Loucy (cell line): ENCODE measurements around the gene CSNK1G1.

Experiments
- H2AFZ ChIP-seq: fragments of 200-600 bp; sonication (generic); 2 replicates; pipeline ENCODE4 v1.6.0; 2016; ENCODE audit warnings: antibody characterized with exemption, mild to moderate bottlenecking, low read length, moderate library complexity
- H3F3A ChIP-seq: fragments of 200-600 bp; 2 replicates; pipeline ENCODE4 v1.6.0; 2016; ENCODE audit warnings: antibody characterized with exemption, low read depth, mild to moderate bottlenecking
- H3K27me3 ChIP-seq: fragments of 200-600 bp; sonication (generic); 2 replicates; pipeline ENCODE4 v1.6.1; 2014; ENCODE audit warnings: low read length, mild to moderate bottlenecking; ENCODE audit not compliant: insufficient read depth, poor library complexity, severe bottlenecking
- H3K36me3 ChIP-seq: fragments of 200-600 bp; sonication (generic); 2 replicates; pipeline ENCODE4 v1.6.1; 2016; ENCODE audit warnings: low read length; ENCODE audit not compliant: insufficient read depth
- H3K4me1 ChIP-seq: fragments of 200-600 bp; sonication (generic); 2 replicates; pipeline ENCODE4 v1.5.1; 2014; ENCODE audit warnings: low read length, mild to moderate bottlenecking; ENCODE audit not compliant: insufficient read depth, poor library complexity, severe bottlenecking
- H3K4me2 ChIP-seq: fragments of 200-600 bp; sonication (generic); 2 replicates; pipeline ENCODE4 v1.6.0; 2014; ENCODE audit warnings: antibody characterized with exemption, low read length, low read depth, mild to moderate bottlenecking; ENCODE audit not compliant: poor library complexity, severe bottlenecking
- H3K4me3 ChIP-seq: fragments of 200-600 bp; sonication (generic); 2 replicates; pipeline ENCODE4 v1.5.1; 2014; ENCODE audit warnings: low read length, mild to moderate bottlenecking, mixed read lengths; ENCODE audit not compliant: poor library complexity, severe bottlenecking
- H3K79me2 ChIP-seq: fragments of 200-600 bp; sonication (generic); 2 replicates; pipeline ENCODE4 v1.6.1; 2014; ENCODE audit warnings: low read length; ENCODE audit not compliant: insufficient read depth
- H3K9ac ChIP-seq: fragments of 200-600 bp; sonication (generic); 2 replicates; pipeline ENCODE4 v1.6.0; 2014; ENCODE audit warnings: mild to moderate bottlenecking, low read depth, low read length, moderate library complexity; ENCODE audit not compliant: poor library complexity, severe bottlenecking
- H3K9me2 ChIP-seq: fragments of 200-600 bp; sonication (generic); replicated peaks from 2 replicates; pipeline ENCODE4 v1.6.1; 2016; ENCODE audit warnings: low read depth, low read length, mixed read lengths
- H3K9me3 ChIP-seq: fragments of 200-600 bp; sonication (generic); 2 replicates; pipeline ENCODE4 v1.6.1; 2014; ENCODE audit warnings: mild to moderate bottlenecking, antibody characterized with exemption, low read length, low read depth; ENCODE audit not compliant: insufficient read depth
- H4K20me1 ChIP-seq: fragments of 200-600 bp; sonication (generic); 2 replicates; pipeline ENCODE4 v1.6.0; 2014; ENCODE audit warnings: antibody characterized with exemption, low read length, mild to moderate bottlenecking; ENCODE audit not compliant: insufficient read depth, poor library complexity, severe bottlenecking
- EZH2phosphoT487 ChIP-seq: fragments of 200-600 bp; IDR thresholded peaks from 2 replicates; pipeline ENCODE4 v1.6.1; 2018; ENCODE audit warnings: antibody characterized with exemption, mild to moderate bottlenecking, moderate library complexity, borderline replicate concordance
- TF ChIP-seq, protein P1 (sequence below): fragments of 200-600 bp; sonication (generic); conservative IDR thresholded peaks from 2 replicates; pipeline ENCODE4 v1.5.1; 2014; ENCODE audit warnings: mild to moderate bottlenecking, antibody characterized with exemption, low read length

The CSNK1G1 gene

DNA sequence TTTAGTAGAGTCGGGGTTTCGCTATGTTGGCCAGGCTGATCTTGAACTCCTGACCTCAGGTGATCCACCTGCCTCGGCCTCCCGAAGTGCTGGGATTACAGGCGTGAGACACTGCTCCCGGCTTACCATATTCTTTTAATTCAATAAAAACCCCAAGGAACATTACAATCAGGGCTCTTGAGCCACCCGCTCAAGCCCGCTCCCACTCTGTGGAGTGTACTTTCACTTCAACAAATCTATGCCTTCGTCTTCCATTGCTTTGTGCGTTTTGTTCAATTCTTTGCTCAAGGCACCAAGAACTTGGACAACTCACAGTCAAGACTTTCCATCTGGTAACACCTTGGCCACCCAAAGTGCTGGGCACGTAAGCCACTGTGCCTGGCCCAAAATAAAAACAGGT is 130.2 kb downstream of the CSNK1G1 start:
- Histone ChIP-seq H3K9me2 (no peaks in the 10 kb centered on the region), H3K9ac (no peak overlapping the region), H3K79me2 (peaks cover 68% of the 10 kb centered on the region; the same call in 1 of the 2 replicates), H3K4me1 (peaks cover 49% of the 10 kb centered on the region), H2AFZ (no peak overlapping the region), H3F3A (no peaks in the 10 kb centered on the region), H3K9me3 (no peaks in the 10 kb centered on the region), H3K4me3 (no peak overlapping the region), H3K36me3 (peaks cover 7% of the 10 kb centered on the region; the same call in 1 of the 2 replicates), H3K4me2 (no peak overlapping the region), H3K27me3 (no peaks in the 10 kb centered on the region), H4K20me1 (no peaks in the 10 kb centered on the region)
- TF ChIP-seq, protein P1, sequence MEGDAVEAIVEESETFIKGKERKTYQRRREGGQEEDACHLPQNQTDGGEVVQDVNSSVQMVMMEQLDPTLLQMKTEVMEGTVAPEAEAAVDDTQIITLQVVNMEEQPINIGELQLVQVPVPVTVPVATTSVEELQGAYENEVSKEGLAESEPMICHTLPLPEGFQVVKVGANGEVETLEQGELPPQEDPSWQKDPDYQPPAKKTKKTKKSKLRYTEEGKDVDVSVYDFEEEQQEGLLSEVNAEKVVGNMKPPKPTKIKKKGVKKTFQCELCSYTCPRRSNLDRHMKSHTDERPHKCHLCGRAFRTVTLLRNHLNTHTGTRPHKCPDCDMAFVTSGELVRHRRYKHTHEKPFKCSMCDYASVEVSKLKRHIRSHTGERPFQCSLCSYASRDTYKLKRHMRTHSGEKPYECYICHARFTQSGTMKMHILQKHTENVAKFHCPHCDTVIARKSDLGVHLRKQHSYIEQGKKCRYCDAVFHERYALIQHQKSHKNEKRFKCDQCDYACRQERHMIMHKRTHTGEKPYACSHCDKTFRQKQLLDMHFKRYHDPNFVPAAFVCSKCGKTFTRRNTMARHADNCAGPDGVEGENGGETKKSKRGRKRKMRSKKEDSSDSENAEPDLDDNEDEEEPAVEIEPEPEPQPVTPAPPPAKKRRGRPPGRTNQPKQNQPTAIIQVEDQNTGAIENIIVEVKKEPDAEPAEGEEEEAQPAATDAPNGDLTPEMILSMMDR: no peak

DNA sequence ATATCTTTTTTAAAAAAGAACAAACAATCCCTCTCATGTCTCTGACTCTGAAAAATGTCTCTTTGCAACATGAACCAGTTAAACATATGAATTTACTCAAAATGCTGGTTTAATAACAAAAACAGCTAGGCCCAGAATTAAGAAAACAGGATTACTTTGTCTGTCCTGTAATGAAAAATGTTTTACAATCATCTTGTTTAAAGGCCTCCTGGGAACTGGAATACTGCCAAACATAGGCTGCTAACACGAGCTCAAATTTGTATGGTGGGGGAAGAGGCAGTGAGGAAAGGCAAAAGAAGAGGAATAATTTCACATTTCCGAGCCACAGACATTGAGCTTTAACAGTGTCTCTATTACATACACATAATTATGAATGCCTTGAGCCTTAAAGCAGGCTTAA is 131.5 kb downstream of the CSNK1G1 start:
- TF ChIP-seq EZH2phosphoT487: no peak
- TF ChIP-seq, protein P1: no peak
- Histone ChIP-seq H3K27me3 (no peaks in the 10 kb centered on the region), H3K9me2 (no peaks in the 10 kb centered on the region), H3K9me3 (no peaks in the 10 kb centered on the region), H4K20me1 (no peaks in the 10 kb centered on the region), H3K4me2 (peak overlapping the region; percentile 71), H3K36me3 (peaks cover 7% of the 10 kb centered on the region; the same call in 1 of the 2 replicates), H3F3A (no peaks in the 10 kb centered on the region), H2AFZ (no peak overlapping the region), H3K4me3 (no peak overlapping the region), H3K79me2 (peaks cover 73% of the 10 kb centered on the region; the same call in 1 of the 2 replicates), H3K9ac (no peak overlapping the region), H3K4me1 (peaks cover 42% of the 10 kb centered on the region)

DNA sequence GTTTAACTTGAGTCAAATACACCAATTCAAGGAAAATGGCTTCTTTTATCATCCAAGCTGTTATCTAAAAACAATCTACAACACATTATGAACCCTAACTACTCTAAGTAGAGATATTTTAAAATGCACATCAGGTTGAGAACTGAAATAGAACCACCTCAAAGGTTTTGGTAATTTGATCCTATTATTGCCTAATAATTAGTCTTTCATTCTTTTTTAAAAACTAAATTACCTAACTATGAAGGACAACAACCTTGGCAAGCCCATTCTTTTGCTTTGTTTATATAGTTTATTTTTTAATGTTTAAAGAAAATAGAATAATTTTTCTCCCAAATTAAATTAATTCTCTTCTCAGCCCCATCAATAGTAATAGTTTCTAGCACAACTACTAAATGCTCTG is 132.1 kb downstream of the CSNK1G1 start:
- Histone ChIP-seq H4K20me1 (no peaks in the 10 kb centered on the region), H2AFZ (no peak overlapping the region), H3K4me3 (no peak overlapping the region), H3K9ac (peak overlapping the region; percentile 59), H3F3A (no peaks in the 10 kb centered on the region), H3K4me2 (peak overlapping the region; percentile 71), H3K27me3 (no peaks in the 10 kb centered on the region), H3K79me2 (peaks cover 75% of the 10 kb centered on the region; the same call in 1 of the 2 replicates), H3K36me3 (peaks cover 7% of the 10 kb centered on the region; the same call in 1 of the 2 replicates), H3K4me1 (peaks cover 36% of the 10 kb centered on the region), H3K9me2 (no peaks in the 10 kb centered on the region), H3K9me3 (no peaks in the 10 kb centered on the region)
- TF ChIP-seq EZH2phosphoT487: no peak
- TF ChIP-seq, protein P1: no peak
